Dedifferentiated amniotic fluid mesenchymal stem cell (primary cell): ENCODE data around the gene WFIKKN1.

ENCODE experiments used
- DNase-seq: peaks from one replicate; pipeline ENCODE4 v3.0.0-alpha.2; 2016; ENCODE audit errors: extremely low spot score

The WFIKKN1 gene

DNA sequence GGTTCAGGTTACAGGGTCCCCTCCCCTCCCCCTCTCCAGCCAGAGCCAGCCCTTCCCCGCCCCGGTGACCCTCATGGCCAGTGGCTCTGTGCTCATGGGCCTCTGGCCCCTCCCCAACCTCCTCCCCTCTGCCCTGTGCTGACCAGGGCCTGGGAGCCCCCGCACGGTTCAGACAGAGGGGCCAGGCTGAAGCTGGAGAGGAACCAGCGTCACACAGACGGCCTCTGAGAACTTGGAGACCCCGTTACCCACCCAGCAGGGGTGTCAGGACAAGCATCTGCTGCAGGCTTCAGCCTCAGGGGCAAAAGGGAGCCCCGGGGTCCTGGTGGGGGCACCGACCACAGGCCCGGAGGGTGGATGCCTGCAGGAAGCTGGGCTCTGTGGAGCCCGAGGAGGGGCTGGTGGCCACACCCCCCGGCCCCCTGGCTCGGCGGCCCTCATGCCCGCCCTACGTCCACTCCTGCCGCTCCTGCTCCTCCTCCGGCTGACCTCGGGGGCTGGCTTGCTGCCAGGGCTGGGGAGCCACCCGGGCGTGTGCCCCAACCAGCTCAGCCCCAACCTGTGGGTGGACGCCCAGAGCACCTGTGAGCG is at the start of gene WFIKKN1:
Gene WFIKKN1, plus strand, starts transcription at position 171 of the 591 bp plus-strand sequence. Its CDS starts 269 bp downstream, at position 440.
- no peak for DNase-seq

DNA sequence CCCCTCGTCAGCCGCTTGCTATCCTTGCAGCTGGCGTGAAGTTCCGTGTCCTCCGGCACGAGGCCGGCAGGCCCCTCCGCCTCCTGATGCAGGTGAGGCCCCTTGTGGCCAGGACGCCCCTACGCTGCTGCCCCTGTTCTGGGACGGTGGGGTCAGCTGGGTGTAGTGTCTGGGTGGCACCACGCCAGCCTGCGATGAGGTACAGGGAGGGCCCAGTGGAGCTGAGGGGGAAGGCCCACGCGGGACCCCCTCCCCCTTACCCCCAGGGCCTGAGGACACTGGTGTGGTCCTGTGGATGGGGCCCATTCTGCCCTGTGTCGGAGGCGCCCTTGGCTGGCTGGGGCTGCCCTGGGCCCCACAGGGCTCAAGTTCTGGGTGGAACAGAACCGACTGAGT is 48.6 kb upstream of the WFIKKN1 start:
- DNase-seq = no peak

GRCh38 chr16:582614-583331 is 48.0 kb upstream of the WFIKKN1 start:
- no peak for DNase-seq

- DNase-seq = no peak
Measured at GRCh38 chr16:583470-583814, 47.3 kb upstream of the WFIKKN1 start.

DNA sequence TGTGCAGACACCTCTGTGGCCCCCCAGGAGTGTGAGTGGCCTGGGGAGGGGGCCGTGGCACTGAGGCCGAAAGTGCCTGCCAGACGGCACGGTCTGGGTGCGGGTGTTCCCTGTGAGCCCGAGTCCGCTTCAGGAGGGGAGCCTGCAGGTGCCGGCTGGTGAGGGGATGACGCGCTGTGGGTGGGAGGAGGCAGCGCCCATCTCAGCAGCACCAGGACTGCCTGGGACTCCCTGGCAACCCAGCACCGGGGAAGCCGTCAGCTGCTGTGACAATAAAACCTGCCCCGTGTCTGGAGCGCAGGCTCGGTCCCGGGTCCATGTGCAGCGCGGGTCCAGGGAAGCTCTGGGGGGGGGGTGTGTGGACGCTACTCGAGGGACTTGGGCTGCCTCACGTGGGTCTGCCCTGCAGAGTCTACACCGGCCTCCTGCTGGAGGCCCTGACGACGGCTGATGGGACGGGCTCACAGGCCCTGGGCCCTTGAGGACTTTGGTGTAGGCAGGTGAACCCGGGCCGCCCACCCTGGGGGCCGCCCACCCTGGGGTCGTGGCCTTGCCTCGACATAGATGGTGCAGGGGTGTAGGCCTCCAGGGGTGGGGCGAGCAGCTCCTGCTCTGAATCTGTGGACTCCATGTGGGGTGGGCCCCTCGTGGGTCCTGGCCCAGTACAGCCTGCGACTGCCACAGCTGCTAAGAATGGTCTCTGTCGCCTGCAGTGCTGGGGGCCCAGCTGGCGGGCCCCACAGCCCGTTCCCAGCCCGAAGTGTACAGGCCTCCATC is 46.8 kb upstream of the WFIKKN1 start:
- DNase-seq = no peak

DNA sequence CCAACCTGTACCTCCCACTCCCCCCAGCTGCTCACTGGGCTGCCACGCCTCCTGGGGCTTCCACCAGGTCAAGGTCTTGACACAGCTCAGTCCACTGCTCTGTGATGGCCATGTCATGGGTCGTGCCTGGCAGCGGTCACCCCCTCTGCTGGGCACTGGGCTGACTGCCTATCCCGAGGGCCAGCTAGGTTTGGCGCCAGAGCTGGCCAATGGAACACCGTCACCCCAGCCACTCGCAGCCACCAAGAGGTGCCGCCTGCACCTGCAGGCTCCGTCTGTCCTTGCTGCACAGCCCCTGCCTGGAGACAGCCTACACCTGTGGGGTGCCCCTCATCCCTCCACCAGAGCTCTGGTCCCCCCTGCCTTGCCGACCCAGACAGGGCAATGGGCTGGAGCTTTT is 45.4 kb upstream of the WFIKKN1 start:
- no peak for DNase-seq

DNA sequence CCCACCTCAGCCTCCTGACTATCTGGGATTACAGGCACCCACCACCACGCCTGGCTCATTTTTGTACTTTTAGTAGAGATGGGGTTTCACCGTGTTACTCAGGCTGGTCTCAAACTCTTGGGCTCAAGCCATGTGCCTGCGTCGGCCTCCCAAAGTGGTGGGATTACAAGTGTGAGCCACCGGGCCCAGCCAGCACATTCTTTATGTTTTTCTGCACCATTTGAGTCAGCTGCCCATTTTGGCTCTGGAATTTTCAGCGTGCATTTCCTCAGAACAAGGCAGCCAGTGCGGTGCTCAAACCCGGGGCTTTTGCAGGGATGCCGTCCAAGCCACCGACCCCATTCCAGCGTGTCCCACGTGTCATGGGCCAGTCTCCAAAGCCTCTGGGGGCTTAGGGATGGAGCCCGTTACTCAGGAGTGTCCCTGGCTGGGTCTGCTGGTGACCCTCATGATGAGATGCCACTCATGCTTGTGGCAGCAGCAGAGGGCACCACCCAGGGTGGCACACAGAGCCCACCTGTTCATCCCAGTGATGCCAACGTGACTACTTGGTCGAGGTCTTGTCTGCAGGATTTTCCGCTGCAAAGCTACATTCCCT is 44.6 kb upstream of the WFIKKN1 start:
- no peak for DNase-seq

DNA sequence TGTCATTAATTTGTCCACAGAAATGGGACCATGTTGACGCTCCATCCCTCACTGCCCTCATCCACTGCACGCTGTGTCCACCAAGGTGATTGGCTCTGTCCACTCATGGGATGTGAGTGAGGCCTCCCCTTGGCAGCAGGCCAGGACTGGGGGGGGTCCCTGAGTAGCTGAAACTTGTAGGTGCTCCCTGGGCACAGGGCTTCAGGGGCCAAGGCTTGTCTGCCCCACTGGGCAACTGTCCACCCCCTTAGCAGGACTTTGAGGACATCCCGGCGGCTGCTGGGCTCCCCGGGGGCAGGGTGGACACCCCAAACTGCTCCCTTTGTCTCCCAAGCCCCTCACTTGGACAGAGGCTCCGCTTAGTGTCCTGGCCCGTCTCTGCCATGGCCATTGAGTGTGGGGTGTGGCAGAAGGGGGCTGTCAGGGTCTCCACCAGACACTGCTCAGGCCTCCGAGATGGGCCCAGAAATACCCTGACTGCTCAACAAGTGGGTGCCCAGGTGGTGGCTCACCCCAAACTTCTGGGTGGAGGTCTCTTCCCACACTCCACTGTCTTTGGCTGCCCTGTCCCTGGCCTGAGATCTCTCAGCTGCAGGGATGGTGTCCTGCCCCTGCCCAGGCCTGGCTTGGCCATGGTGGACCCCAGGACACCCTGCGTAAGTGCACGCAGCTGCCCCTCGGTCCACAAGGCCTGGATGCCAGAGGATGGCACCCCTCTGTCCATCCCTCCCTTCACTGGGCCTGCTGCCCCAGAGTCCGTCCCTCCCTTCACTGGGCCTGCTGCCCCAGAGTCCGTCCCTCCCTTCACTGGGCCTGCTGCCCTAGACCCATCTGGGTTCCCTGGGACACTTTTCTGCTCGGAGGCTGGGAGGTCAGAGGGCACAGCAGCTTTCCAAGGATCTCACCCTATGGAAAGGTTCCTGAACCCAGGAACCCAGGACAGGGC is 43.9 kb upstream of the WFIKKN1 start:
- DNase-seq = no peak

GRCh38 chr16:588639-588888 is 42.2 kb upstream of the WFIKKN1 start:
- DNase-seq = peak; percentile 58

DNA sequence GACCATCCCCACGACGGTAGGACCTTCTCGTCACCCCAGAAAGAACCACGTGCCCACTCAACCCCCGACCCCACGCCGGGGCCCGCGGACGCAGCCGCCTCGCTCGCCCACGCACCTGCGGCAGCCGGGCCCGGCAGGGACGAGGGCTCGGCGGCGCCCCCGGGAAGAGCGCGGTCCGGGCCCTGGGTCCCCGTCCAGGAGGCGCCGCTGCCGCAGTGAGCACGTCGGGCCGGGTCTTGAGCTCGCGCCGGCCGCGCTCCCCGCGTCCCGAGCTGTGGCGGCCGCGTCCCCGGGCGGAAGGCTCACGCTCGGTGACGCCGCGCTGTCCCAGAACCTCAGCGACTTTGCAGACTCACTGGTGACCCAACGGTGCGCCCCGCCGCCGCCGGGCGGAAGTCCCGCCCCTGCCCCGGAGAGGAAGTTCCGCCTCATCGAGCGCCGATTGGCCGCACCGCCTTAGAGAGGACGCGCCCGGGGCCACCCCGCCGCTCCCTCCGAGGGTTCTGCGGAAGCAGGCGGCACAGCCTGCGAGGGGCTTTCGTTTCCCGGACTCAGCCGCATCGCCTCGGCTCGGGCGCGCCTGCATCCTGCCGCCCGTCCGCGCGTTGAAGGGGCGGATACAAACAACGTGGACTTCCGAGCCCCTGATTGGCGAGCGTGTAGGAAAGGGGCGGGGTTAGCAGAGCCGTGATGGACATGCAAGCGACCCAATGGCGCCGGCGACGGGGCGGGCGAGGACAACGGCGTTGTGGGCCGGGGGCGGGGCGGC is 41.7 kb upstream of the WFIKKN1 start:
- peak; percentile 95 for DNase-seq

DNA sequence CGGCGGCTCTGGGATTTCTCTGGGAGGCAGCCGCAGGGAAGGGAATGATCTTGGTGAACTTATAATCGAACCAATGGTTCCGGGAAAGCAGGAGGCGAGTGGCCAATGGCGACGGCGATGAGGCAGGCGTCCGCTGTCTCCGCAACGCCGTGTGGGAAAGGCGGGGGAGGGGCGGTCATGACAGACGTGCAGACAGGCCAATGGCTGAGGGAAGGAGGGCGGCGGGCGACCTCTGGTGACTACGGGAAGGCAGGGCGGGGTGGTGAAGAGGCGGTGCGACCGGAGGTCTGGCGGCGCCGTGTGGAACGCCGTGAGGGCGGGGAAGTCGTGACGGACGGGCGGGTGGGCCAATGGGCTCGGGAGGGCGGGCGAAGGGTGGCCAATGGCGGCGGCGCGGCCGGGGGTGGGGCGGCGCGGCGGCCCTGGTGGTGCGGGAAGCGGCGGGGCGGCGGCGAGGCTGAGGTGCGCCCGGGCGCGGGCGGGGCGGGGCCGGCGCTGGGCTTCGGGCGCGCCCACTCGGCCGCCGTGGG is 41.1 kb upstream of the WFIKKN1 start, which contains the start of gene RAB40C:
Gene RAB40C, plus strand, starts transcription at position 409 of the 530 bp plus-strand sequence. CDS start 226 bp downstream, outside the sequence.
- DNase-seq = peak; percentile 95

DNA sequence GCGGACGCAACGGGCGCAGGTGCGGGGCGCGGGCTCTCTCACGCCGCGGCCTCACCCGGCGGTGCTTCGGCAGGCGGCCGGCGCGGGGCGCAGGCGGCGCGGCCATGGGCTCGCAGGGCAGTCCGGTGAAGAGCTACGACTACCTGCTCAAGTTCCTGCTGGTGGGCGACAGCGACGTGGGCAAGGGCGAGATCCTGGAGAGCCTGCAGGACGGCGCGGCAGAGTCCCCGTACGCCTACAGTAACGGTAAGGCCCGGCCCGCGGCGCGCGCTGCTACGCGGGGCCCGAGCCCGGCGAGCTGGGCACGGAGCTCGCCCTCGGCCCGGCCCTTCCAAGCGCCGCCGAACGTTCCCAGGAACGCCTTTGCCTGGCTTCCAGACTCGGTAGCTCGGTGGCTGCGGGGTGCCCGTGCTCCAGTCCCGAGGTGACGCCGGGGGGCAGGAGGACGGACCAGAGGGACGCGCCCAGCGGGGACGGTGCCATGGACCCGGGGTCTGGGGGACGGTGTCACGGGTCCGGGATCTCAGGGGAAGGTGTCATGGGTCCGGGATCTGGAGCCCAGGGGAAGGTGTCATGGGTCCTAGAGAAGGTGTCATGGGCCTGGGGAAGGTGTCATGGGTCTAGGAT is 40.5 kb upstream of the WFIKKN1 start:
- peak; percentile 16 for DNase-seq

DNA sequence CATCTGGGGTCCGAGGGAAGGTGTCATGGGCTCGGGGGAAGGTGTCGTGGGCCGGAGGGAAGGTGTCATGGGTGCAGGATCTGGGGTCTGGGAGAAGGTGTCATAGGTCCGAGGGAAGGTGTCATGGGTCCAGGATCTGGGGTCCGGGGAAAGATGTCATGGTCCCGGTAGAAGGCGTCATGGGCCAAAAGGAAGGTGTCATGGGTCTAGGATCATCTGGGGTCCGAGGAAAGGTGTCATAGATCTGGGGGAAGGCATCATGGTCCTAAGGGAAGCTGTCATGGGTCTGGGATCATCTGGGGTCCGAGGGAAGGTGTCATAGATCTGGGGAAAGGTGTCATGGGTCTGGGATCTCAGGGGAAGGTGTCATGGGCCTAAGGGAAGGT is 40.0 kb upstream of the WFIKKN1 start:
- no peak for DNase-seq

- DNase-seq = no peak
Measured at GRCh38 chr16:591231-591630, 39.6 kb upstream of the WFIKKN1 start.

DNA sequence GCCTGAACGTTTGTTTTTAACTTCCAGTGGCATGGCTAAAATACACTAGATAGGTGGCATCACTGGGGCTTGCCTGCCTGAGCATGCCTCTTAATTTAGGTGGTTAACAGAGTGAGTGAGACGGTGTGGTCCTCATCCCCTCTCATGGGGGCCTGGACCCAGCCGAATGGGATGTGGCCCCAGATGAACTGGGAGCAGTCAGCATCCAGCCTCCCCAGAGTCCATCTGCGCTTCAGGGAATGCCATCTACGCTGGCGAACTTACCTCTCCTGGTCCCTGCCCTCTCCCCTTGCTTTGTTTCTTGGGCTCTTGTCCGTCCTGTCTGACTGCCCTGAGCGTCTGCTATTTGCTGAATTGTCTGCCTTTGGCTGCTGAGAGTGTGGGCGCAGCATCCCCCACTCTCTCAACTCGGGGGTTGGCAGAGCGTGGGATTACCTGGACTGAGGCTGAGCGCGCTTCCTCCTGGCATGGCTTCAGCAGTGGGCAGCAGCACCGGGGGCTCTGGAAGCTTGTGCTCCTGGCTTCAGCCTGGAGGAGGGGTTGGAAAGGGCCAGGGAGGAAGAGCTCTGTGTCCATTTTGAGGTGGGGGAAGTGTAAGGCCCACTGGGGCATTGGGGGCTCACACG is 38.8 kb upstream of the WFIKKN1 start:
- no peak for DNase-seq

GRCh38 chr16:592518-593306 is 38.1 kb upstream of the WFIKKN1 start:
- DNase-seq = no peak

- DNase-seq = no peak
Measured at GRCh38 chr16:593406-593805, 37.4 kb upstream of the WFIKKN1 start.

- no peak for DNase-seq
Measured at GRCh38 chr16:593807-594206, 37.0 kb upstream of the WFIKKN1 start.

DNA sequence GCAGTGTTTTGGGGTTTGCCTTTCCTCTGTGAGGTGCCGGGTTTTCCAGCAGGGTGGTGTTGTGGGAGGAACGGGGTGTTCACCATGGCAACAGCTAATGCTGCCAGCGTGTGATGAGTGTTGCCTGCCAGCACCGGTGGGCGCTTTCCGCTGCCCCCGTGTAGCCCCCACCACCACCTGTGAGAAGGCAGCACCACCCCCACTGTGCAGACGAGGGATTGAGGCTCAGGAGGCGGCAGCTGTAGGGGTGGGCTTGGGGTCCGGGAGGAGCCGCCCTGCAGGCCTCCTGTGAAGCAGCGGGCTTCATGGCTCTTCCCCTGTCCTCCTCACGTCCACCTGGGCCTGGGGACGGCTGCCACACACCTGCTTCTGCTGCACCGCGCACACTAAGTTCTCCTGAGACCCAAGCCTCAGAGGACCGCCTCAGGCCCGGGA is 35.7 kb upstream of the WFIKKN1 start:
- no peak for DNase-seq
